Measurements from ENCODE around the gene DNAH11.

DNA sequence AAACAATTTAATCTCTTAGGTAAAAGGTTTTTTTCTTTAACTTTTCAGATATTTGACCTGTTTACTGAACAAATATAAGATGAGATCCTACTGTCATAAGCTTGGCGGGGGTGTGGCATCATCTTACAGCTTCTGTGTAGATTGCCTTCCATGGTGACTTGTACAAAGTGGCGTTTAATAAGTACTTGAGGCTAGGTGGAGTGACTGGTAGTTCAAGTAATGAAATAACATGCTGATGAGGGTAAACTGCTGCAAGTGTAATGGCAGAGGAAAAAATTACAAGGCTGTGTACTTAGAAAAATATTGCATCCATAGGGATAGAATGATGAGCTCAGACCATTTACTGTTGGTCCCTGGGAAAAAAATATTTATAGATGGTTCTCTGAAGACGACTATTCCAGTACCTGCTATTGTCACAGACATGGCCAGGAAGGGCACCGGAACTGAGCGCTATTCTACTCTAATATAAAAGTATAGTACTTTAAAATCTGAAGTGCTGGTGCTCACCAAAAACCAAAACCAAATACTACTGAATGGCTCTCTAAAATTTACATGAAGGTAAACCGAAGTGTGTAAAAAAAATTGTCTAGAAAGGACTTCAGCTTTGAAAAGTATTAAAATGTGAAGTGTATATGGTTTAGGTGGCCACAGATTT is 42.4 kb downstream of the DNAH11 start:
- no peak for TF ChIP-seq POLR2A (IDR thresholded peaks at IDR 0.05)
- TF ChIP-seq, protein P1, sequence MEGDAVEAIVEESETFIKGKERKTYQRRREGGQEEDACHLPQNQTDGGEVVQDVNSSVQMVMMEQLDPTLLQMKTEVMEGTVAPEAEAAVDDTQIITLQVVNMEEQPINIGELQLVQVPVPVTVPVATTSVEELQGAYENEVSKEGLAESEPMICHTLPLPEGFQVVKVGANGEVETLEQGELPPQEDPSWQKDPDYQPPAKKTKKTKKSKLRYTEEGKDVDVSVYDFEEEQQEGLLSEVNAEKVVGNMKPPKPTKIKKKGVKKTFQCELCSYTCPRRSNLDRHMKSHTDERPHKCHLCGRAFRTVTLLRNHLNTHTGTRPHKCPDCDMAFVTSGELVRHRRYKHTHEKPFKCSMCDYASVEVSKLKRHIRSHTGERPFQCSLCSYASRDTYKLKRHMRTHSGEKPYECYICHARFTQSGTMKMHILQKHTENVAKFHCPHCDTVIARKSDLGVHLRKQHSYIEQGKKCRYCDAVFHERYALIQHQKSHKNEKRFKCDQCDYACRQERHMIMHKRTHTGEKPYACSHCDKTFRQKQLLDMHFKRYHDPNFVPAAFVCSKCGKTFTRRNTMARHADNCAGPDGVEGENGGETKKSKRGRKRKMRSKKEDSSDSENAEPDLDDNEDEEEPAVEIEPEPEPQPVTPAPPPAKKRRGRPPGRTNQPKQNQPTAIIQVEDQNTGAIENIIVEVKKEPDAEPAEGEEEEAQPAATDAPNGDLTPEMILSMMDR (IDR thresholded peaks at IDR 0.05): no peak
- TF ChIP-seq EP300 (IDR thresholded peaks at IDR 0.05): no peak

All from tibial nerve (tissue), 4 donors.